Right lobe of liver (tissue), 6 donors: ENCODE results near the gene KL. TPM values are rescaled to one million over a fixed set of nuclear protein-coding genes. Genes with fewer than 3 reads are reported as not detected.

Experiments
- ATAC-seq, 4 donors: fragments of 200-7000 bp; cut with Tn5 transposase; one replicate each; pipeline ENCODE4 v1.9.1; 2020; ENCODE audit warnings: mild to moderate bottlenecking in 4 of 4, moderate library complexity in 4 of 4
- DNase-seq, 3 donors: peaks; one replicate each; pipeline ENCODE4 v3.0.0-alpha.2; 2020
- H3K27ac ChIP-seq, 3 donors: fragments of 200-600 bp; one replicate each; pipeline ENCODE4 v1.8.0; 2022
- H3K27me3 ChIP-seq, 2 donors: fragments of 200-600 bp; one replicate each; pipeline ENCODE4 v1.8.0; 2022
- H3K36me3 ChIP-seq, 4 donors: fragments of 200-600 bp; sonication (generic) in 1 of 4; one replicate each; pipeline versions ENCODE4 v1.5.1 to v1.8.0; 2017 to 2022; ENCODE audit warnings: control low read depth in 1 of 4
- H3K4me1 ChIP-seq, 4 donors: fragments of 200-600 bp; sonication (generic) in 1 of 4; one replicate each; pipeline versions ENCODE4 v1.5.1 to v1.8.0; 2017 to 2022; ENCODE audit warnings: control low read depth in 1 of 4
- H3K4me3 ChIP-seq, 3 donors: fragments of 200-600 bp; one replicate each; pipeline ENCODE4 v1.8.0; 2022
- H3K9me3 ChIP-seq, 4 donors: fragments of 200-600 bp; sonication (generic) in 1 of 4; one replicate each; pipeline versions ENCODE4 v1.5.1 to v1.8.0; 2017 to 2022; ENCODE audit warnings: control low read depth in 1 of 4
- POLR2A ChIP-seq: fragments of 450-650 bp; IDR thresholded peaks from one replicate; pipeline ENCODE4 v1.6.1; 2017; ENCODE audit warnings: antibody characterized with exemption, mild to moderate bottlenecking
- WGBS: methylation state at CpG from one replicate; pipeline ENCODE4 v1.1.6; 2018; ENCODE audit warnings: low coverage, low lambda C conversion rate; ENCODE audit not compliant: insufficient coverage; ENCODE audit errors: missing lambda C conversion rate; 5-methylcytosine and 5-hydroxymethylcytosine counted together
- intact Hi-C, 2 donors: fragments of 100-400 bp; cut with DNase I; formaldehyde crosslinking; loops; one replicate each; pipeline versions ENCODE4 v1.11.2 to v1.14.1; 2022
- total RNA-seq, 6 experiments: library from RNA; depleted of rRNA in 2 of 6; stranded (reverse); fragments of >200 nt in 2 of 6; fragmentation: NEBNext Ultra II Directional in 3 of 6; extraction: Animal tissue kit (Norgen Biotek cat#: 25700) in 3 of 6; gene quantifications; one replicate each; pipeline versions ENCODE4 v1.1.0 to v1.2.4, GENCODE V29; 2016 to 2023
- TF ChIP-seq, protein P1 (sequence below), 4 donors: fragments of 200-600 bp in 3 of 4; fragments of 450-650 bp in 1 of 4; IDR thresholded peaks; one replicate each; pipeline versions ENCODE4 v1.5.1 to v1.8.0; 2016 to 2022; ENCODE audit warnings: antibody characterized with exemption in 4 of 4, mild to moderate bottlenecking in 2 of 4
- donor health status: DM: no; HTN: yes; CAD: no.
- donor health status: DM: no; HTN: no; CAD: no.
- donor health status: DM: no; HTN: no; CAD: no.
- donor health status: DM: no; HTN: yes; CAD: no.
- donor health status: DM: no; HTN: yes; CAD: no.

Gene KL
- total RNA-seq, 6 experiments from 2014 or later: 0.09 to 1.2 (median 0.39) TPM

DNA sequence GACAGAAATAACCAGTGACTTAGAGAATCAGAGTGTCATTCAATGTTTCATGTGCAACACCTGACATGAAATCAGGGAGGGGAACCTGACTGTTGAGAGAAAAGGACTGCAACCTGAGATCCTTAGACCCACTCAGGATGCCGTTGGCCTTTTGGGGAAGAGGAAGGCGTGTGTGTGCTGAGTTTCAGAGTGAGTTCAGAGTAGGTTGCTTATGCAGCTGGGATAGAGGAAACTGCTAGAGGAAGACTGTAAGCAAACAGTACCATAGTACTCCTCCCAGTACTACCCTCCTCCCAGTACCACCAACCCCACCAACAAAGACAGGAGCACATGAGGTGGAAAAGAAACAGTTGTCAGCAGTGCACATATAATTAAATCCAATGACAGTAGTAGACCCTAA, 63.7 kb downstream of the KL start:
- Histone ChIP-seq H3K9me3 (no peaks in the 10 kb centered on the region), H3K27me3 (no peaks in the 10 kb centered on the region), H3K4me3 (no peak overlapping the region), H3K27ac (no peak overlapping the region), H3K36me3 (no peaks in the 10 kb centered on the region), H3K4me1 (no peaks in the 10 kb centered on the region)
- no peak for DNase-seq
- TF ChIP-seq POLR2A: no peak
- TF ChIP-seq, protein P1, sequence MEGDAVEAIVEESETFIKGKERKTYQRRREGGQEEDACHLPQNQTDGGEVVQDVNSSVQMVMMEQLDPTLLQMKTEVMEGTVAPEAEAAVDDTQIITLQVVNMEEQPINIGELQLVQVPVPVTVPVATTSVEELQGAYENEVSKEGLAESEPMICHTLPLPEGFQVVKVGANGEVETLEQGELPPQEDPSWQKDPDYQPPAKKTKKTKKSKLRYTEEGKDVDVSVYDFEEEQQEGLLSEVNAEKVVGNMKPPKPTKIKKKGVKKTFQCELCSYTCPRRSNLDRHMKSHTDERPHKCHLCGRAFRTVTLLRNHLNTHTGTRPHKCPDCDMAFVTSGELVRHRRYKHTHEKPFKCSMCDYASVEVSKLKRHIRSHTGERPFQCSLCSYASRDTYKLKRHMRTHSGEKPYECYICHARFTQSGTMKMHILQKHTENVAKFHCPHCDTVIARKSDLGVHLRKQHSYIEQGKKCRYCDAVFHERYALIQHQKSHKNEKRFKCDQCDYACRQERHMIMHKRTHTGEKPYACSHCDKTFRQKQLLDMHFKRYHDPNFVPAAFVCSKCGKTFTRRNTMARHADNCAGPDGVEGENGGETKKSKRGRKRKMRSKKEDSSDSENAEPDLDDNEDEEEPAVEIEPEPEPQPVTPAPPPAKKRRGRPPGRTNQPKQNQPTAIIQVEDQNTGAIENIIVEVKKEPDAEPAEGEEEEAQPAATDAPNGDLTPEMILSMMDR (IDR thresholded peaks at IDR 0.05): no peak
- peak in 1 of 4 donors; percentile 28 for ATAC-seq
- intact Hi-C loops: no loop called here
- WGBS: 33% methylated on average over 1 of the region's 2 CpGs

- TF ChIP-seq POLR2A: no peak
- TF ChIP-seq, protein P1 (IDR thresholded peaks at IDR 0.05): no peak
These were observed 64.9 kb downstream of the KL start for GRCh38 chr13:33080972-33081590.

GRCh38 chr13:33081666-33082065, 65.4 kb downstream of the KL start:
- Histone ChIP-seq H3K4me1 (no peaks in the 10 kb centered on the region), H3K36me3 (no peaks in the 10 kb centered on the region), H3K4me3 (no peak overlapping the region), H3K27ac (no peak overlapping the region), H3K27me3 (no peaks in the 10 kb centered on the region), H3K9me3 (no peaks in the 10 kb centered on the region)
- ATAC-seq: no peak
- WGBS: 20% methylated on average over 1 of the region's 1 CpG
- no peak for DNase-seq
- TF ChIP-seq, protein P1 (IDR thresholded peaks at IDR 0.05): no peak
- intact Hi-C loops: no loop called here

More at GRCh38 chr13:33080972-33081590, 64.9 kb downstream of the KL start:
- WGBS: 75% methylated on average over 5 of the region's 5 CpGs
- no peaks in the 10 kb centered on the region for H3K4me1 ChIP-seq
- H3K4me3 ChIP-seq: no peak overlapping the region
- ATAC-seq (no peak), DNase-seq (no peak)
- no peaks in the 10 kb centered on the region for H3K9me3 ChIP-seq
- no peaks in the 10 kb centered on the region for H3K36me3 ChIP-seq
- no peak overlapping the region for H3K27ac ChIP-seq
- no peaks in the 10 kb centered on the region for H3K27me3 ChIP-seq
- intact Hi-C loops: no loop called here

DNA sequence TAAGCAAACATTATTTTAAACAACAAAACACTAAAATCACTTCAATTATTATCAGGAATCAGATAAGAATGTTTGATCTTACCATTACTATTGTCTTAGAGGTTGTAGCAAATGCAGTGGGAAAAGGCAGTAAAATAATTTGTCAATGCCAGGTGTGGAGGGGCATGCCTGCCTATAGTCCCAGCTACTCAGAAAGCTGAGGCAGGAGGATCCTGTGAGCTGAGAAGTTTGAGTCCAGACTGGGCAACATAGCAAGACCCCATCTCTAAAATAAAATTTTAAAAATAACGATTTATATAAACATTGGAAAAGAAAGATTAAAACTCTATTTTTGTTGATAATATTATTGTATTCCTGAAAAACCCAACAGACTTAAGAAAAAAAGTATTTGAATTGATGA, 66.8 kb downstream of the KL start:
- H3K4me3 ChIP-seq: no peak overlapping the region
- DNase-seq: no peak
- no peaks in the 10 kb centered on the region for H3K4me1 ChIP-seq
- intact Hi-C loops: no loop called here
- H3K36me3 ChIP-seq: no peaks in the 10 kb centered on the region
- no peak overlapping the region for H3K27ac ChIP-seq
- WGBS: 91% methylated on average over 1 of the region's 1 CpG
- no peak for ATAC-seq
- TF ChIP-seq, protein P1 (IDR thresholded peaks at IDR 0.05): no peak
- TF ChIP-seq POLR2A: no peak
- H3K27me3 ChIP-seq: no peaks in the 10 kb centered on the region
- H3K9me3 ChIP-seq: no peaks in the 10 kb centered on the region

GRCh38 chr13:33087091-33087490, 70.9 kb downstream of the KL start:
- no peak overlapping the region for H3K27ac ChIP-seq
- no peaks in the 10 kb centered on the region for H3K36me3 ChIP-seq
- intact Hi-C loops: no loop called here
- DNase-seq: no peak
- H3K27me3 ChIP-seq: no peaks in the 10 kb centered on the region
- no peak for ATAC-seq
- WGBS: 62% methylated on average over 3 of the region's 9 CpGs
- H3K4me3 ChIP-seq: no peak overlapping the region
- no peaks in the 10 kb centered on the region for H3K9me3 ChIP-seq
- TF ChIP-seq, protein P1 (IDR thresholded peaks at IDR 0.05): no peak
- TF ChIP-seq POLR2A: no peak
- H3K4me1 ChIP-seq: no peaks in the 10 kb centered on the region
